Stimulated activated CD8-positive, alpha-beta memory T cell treated with anti-CD3 and anti-CD28 coated beads, Interleukin-4, amount 100 ng/mL, for 4 hours (primary cell): ENCODE results near the gene TENT4A.

ENCODE experiments used
- DNase-seq, 2 donors: peaks; one replicate each; pipeline ENCODE4 v3.0.0-alpha.2; 2020; ENCODE audit warnings: low read depth in 2 of 2, low spot score in 1 of 2

TENT4A gene

DNA sequence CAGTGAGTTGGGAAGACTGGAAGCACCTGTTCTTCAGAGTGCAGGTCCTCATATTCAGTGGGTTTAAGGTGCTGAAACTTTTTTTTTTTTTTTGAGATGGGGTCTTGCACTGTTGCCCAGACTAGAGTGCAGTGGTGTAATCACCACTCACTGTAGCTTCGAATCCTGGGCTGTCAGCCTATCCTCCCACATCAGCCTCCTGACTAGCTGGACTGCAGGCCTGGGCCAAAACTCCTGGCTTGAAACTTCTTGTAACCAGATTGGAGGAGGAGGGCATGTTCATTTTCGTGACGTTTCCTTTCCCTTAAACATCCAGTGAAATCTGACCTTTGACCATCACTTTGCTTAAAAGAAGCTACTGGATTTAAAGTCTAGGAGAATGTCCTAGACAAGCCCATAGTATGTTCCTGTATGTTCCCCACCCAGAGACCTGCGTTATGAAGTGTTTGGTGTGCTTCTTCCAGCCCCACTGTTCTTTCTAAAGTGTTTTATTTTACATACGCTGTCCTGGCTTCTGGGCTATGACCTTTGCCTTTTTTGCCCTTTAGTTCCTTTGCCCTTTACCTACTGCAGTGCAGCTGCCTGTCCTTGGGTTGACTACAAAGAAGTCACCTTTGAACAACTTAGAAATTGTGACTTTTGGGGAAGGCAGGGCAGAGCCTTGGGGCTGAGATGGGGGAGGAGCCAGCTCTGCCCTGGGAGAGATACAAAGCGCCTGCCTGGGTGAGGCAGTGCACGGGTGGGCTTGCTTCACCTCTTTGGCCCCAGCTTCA, 18.4 kb downstream of the TENT4A start:
- DNase-seq: no peak

DNA sequence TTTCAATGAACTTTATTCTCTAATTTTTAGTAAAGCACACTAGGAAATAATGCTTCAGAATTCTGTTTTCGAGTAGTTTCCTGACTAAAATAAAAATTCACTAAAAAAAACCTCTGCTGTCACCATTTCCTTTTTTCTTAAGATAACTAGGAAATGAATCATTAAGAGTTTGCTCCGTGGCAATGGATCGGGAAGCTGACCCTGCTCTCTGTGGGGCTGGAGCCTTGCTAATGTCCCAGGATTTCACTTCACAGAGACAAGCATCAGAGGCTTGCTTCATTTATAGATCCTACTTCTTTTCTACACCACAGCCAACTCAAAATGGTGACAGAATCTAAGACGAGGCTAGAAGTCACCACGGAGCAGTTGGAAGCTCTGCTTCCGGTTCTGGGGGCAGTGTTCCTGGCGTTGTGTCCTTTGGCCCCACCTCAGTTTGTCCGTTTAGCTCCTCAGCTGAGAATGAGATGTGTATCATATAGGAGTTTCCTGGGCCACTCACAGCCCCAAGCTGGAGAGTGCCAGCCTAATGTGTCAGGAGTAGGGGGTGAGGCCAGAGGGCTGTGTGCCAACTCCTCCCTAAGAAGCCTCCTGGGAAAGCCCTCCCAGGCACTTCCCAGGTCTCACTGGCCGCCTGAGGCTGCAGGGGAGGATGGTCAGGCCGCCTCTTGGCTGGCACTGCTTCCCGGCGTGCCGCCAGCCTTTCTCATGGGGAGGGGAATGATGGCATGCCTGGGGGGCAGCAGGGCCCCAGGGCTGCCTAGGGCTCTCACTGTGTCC, 19.6 kb downstream of the TENT4A start:
- DNase-seq: no peak

DNA sequence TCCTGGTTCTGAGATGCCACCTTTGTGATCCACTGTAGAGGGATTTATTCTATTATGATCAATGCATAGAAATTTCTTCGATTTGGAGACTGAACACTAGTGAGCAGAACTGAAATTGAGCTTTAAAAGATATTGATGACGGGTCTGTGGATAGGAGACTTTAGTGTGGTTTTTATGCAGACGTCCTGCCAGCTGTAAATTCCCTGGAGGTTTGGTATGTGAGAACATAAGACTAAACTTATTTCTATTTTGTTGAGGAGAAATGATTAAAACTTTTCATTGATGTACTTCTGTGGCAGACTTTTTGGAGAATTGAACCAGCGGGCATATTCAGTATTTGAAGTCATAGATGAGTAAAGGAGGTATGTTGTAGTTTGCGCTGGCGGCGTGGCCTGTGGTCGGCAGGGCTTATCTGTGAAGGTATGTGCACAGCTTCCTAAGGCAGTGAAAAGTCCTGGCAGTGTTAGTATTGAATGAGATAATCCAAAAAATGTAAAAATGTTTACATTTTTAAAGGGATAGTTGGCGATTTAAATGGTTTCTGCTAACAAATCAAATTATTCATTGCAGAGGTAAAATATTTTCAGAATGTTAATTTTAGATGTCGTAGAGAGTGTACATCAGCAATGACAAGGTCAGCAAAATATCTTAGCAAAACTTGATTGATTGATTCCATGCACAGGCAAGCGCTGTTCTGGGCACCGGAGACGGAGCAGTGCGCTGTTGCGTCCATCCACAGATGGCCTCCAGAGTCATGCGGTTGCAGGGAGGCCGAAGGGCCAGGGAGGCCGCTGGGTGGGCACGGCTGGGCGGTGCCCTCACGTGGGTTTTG, 20.4 kb downstream of the TENT4A start:
- no peak for DNase-seq

DNA sequence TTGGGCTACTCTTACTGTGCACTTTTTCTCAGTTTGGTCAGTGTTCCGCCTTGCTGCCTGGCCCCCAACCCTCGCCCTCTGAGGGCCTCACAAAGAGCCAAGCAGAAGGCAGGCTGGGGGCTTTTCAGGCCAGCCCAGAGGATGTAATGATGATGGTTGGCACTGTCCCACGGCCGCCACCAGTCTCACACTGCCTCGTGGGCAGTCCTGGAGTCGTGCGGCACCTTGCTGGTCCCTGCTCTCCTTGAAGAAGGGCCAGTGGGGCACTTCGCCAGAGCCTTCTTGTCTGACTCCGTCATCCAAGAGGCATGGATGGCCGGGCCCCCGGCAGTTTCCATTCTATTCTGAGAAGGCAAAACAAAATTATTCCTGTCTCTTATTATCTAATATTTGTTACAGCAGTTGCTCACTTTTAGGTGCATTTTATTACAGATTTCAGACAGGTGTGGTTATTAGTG, 21.0 kb downstream of the TENT4A start:
- no peak for DNase-seq

DNA sequence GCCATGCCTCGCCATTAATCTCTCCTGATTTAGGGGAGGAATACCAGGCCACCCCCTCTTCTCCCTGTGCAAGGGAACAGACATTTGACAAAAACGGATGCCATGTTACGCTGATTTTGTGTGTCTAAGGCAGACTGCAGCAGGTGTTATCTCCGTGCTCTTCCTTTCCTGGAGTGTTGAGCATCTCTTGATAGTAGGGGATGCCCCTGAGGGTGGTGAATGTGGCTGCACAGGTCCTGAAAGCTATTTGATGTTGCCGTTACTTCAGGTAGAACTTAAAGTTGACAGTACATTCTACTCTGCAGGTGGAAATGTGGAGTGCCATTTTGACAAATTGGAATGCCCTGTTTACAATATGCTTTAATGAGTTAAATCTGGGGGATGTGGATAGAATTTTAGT, 21.5 kb downstream of the TENT4A start:
- DNase-seq: no peak

- DNase-seq: no peak
Measured at GRCh38 chr5:6736106-6736505, 22.9 kb downstream of the TENT4A start.

GRCh38 chr5:6736524-6737042, 23.4 kb downstream of the TENT4A start:
- no peak for DNase-seq

- no peak for DNase-seq
Measured at GRCh38 chr5:6737043-6737941, 24.1 kb downstream of the TENT4A start.

DNA sequence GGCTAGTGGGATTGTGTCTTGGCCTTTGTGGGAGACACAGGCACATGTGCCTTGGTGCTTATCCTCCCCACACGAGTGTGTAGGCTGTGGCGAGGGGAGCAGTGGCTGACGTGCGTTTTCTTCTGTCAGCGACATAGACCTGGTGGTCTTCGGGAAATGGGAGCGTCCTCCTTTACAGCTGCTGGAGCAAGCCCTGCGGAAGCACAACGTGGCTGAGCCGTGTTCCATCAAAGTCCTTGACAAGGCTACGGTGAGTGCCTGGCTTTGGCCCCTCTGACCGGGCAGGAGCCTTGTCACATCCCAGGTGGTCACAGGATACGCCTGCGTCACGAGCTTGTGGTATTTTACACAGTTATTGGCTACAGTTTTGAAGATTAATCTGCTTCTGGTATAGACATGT, 26.4 kb downstream of the TENT4A start:
- DNase-seq: no peak

GRCh38 chr5:6740586-6741150, 27.4 kb downstream of the TENT4A start:
- DNase-seq: no peak

DNA sequence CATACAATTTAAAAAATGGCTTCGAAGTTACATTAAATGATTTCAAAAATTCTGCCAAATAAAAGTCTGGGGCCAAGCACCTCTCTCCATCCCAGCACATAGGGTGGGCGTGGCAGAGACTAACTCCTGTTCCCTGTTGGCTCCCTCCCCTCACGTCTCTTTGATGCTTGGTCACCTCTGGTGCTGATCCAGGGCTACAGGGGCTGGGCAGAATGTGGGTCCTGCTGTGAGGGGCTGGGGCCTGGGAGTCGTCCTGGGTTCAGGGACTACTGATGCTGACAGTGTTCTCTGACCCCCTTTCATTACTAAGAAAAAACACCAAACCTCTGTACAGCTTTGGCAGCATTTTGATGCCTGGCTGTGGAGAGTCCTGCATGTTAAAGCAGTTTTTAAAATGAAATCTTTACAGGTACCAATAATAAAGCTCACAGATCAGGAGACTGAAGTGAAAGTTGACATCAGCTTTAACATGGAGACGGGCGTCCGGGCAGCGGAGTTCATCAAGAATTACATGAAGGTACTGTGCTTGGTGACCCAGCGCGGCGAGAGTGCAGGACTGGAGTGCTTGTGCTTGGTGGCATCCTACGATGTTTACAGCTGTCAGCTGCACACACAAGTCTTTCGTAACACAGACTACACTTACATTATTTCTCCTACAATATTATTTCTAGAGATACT, 29.0 kb downstream of the TENT4A start:
- DNase-seq: no peak

- DNase-seq: no peak
Measured at GRCh38 chr5:6743161-6743560, 29.9 kb downstream of the TENT4A start.

- DNase-seq: no peak
Measured at GRCh38 chr5:6744841-6745705, 31.8 kb downstream of the TENT4A start.

GRCh38 chr5:6745706-6746222, 32.5 kb downstream of the TENT4A start:
- no peak for DNase-seq

- no peak for DNase-seq
Measured at GRCh38 chr5:6746244-6746643, 33.0 kb downstream of the TENT4A start.

DNA sequence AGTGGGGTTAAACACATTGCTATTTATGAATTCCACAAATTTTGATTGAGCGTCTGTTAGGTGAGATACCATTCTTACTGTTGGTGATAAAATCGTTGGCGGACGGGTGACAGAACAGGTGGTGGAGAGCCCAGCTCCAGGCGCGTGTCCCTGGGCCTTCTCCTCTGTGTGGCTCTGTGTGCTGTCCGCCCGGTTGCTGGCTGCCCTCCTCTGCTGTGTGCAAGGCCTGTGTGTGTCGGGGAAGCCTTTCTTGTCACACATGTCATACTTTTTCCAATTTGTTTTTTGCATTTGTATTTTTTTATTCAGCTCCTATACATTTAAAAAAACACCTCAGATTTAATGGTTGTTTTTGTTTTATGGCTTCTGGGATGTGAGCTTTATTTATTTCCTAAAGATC, 33.9 kb downstream of the TENT4A start:
- no peak for DNase-seq

DNA sequence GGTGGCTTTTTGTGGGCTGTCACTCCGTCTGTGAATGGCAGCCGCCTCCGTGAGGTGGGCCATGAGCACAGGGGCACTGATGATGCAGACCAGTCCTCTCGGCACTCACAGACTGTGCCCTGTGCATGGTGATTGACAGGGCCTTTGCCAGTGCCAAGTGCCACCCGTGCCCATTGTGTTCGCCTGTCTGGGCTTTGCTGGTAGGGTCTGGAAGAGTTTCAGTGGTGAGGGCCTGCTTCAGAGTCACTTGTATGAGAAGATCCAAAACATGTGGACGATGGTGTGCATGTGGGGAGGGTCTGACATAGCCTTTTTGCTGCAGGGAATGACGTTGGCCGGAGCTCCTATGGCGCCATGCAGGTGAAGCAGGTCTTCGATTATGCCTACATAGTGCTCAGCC, 34.9 kb downstream of the TENT4A start:
- DNase-seq: no peak

DNA sequence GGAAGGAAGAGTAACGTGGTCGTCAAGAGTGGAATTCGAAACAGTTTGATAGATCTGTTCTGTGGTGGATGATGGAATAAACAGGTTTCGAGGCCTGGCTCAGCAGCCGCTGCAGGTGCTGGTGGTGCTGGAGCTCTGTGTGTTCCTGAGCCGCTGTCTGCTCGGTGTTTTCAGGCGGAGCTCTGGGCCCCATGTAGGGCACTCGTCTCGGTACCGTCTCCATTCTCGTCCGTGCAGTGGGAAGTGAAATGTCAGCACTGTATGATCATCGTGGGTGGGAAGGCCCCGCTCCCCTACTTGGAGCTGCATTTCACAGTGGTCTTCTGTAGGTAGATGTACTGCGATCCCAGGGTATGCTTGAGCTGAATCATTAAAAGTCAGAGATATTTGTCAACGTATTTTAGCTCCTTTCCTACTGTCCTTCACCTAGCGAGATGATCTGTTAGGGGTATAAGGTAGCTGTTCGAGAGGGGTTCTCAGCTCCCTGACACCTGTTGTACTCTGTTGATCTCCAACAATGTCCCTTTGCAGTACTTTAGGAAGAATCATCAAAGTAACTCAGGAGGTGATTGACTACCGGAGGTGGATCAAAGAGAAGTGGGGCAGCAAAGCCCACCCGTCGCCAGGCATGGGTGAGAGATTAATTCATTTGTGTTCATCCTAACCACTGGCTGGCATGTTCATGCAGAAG, 35.9 kb downstream of the TENT4A start:
- DNase-seq: no peak
